HL-60 (cell line): ENCODE data around the gene SUFU.

Experiments used
- DNase-seq, 2 experiments: peaks; one replicate each; pipeline ENCODE4 v3.0.0-alpha.2; 2010 to 2020; ENCODE audit warnings: low read depth in 1 of 2, low spot score in 1 of 2
- H3K27ac ChIP-seq: fragments of 250-450 bp; sonication (Bioruptor Pico); replicated peaks from 2 replicates; pipeline ENCODE4 v1.5.1; 2020; ENCODE audit warnings: mild to moderate bottlenecking, moderate library complexity
- H3K27me3 ChIP-seq: fragments of 250-450 bp; sonication (Bioruptor Pico); 2 replicates; pipeline ENCODE4 v1.5.1; 2021; ENCODE audit warnings: mild to moderate bottlenecking, moderate library complexity; ENCODE audit not compliant: insufficient read depth, poor library complexity, severe bottlenecking
- H3K4me3 ChIP-seq: replicated peaks from 2 replicates; pipeline ENCODE4 v1.5.1; 2011; ENCODE audit warnings: mild to moderate bottlenecking, control low read depth, low read length; ENCODE audit not compliant: insufficient read depth
- GABPA ChIP-seq: IDR thresholded peaks from 2 replicates; pipeline ENCODE4 v1.6.1; 2012; ENCODE audit warnings: low read depth
- POLR2AphosphoS5 ChIP-seq: IDR thresholded peaks from 2 replicates; pipeline ENCODE4 v1.6.1; 2012; ENCODE audit warnings: low read depth
- REST ChIP-seq: IDR thresholded peaks from 2 replicates; pipeline ENCODE4 v1.6.1; 2012; ENCODE audit warnings: low read depth; ENCODE audit not compliant: insufficient replicate concordance
- SPI1 ChIP-seq: IDR thresholded peaks from 2 replicates; pipeline ENCODE4 v1.6.1; 2012; ENCODE audit warnings: low read depth, mild to moderate bottlenecking, borderline replicate concordance
- TF ChIP-seq, protein P1 (sequence below): IDR thresholded peaks from one replicate; pipeline ENCODE4 v1.5.1; 2011; ENCODE audit warnings: low read length, control low read depth, inconsistent platforms; ENCODE audit not compliant: insufficient read depth

The SUFU gene

GRCh38 chr10:102502029-102502336 is 1.8 kb upstream of the SUFU start:
- peak; percentile 95 to 100 for DNase-seq
- TF ChIP-seq SPI1 (no peak), GABPA (peak; percentile 74)
- peak overlapping the region; percentile 78 for H3K27ac ChIP-seq
- peak overlapping the region; percentile 83 for H3K4me3 ChIP-seq
- no peaks in the 10 kb centered on the region for H3K27me3 ChIP-seq

DNA sequence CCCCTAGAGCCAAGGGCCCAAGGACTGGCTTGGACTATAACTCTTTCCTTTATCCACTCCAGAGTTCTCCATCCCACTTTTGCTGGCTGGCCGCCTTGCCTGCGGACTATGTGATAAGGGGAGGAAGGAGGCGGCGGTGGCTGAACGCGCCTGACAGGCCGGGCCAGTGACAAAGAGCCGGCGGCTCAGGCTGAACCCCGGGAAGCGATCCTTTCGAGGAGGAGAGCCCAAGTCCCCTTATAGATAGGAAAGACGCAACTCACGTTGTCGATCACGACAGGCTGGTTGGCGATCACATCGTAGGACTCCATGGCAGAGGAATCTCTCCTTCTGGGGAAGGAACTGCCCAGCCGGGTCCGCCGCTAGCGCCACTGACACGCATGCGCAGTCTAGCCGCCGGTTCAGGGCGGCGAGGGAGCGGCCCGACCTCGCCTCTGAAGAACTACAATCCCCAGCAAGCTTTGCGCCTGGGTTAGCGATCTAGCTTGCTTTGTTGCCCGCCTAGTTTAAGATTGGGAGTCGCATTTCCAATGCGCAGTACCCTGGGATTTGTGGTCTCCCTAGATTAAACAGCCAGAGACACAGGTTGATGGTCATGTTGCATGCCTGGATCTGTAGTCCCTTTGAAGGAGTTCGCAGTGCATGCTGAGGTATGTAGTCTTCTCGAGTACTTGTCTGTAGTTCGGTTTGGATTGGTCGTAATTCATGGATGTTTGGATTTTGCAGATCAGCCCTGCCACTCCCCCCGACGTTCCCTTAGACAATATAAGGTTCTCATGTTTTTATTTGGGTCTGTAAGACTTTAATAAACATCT is 1.2 kb upstream of the SUFU start, which contains the start of gene ACTR1A:
Gene ACTR1A (minus strand): TSS at position 376 of the 815 bp plus-strand sequence. CDS start 65 bp downstream, at position 311.
- Histone ChIP-seq H3K4me3 (peak within 1 kb of the TSS; percentile 83), H3K27me3 (no peaks in the 10 kb centered on the region), H3K27ac (peak within 1 kb of the TSS; percentile 78)
- peak; percentile 53; the same call in 1 of the 2 replicates for TF ChIP-seq SPI1
- TF ChIP-seq POLR2AphosphoS5: peak; percentile 56; the same call in 1 of the 2 replicates
- TF ChIP-seq GABPA: 0 out of 2 replicates have a peak, but pooled peaks have one; percentile 50
- TF ChIP-seq, protein P1, sequence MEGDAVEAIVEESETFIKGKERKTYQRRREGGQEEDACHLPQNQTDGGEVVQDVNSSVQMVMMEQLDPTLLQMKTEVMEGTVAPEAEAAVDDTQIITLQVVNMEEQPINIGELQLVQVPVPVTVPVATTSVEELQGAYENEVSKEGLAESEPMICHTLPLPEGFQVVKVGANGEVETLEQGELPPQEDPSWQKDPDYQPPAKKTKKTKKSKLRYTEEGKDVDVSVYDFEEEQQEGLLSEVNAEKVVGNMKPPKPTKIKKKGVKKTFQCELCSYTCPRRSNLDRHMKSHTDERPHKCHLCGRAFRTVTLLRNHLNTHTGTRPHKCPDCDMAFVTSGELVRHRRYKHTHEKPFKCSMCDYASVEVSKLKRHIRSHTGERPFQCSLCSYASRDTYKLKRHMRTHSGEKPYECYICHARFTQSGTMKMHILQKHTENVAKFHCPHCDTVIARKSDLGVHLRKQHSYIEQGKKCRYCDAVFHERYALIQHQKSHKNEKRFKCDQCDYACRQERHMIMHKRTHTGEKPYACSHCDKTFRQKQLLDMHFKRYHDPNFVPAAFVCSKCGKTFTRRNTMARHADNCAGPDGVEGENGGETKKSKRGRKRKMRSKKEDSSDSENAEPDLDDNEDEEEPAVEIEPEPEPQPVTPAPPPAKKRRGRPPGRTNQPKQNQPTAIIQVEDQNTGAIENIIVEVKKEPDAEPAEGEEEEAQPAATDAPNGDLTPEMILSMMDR: no peak
- peak; percentile 98 to 99 for DNase-seq

- H3K27ac ChIP-seq: peak overlapping the region; percentile 60
- TF ChIP-seq GABPA (no peak), POLR2AphosphoS5 (no peak), SPI1 (no peak), REST (no peak)
- TF ChIP-seq, protein P1: no peak
- DNase-seq: peak; percentile 20 to 61
These were observed 605 bp downstream of the SUFU start for GRCh38 chr10:102504179-102504975.

GRCh38 chr10:102504976-102505300 is 1.2 kb downstream of the SUFU start:
- Histone ChIP-seq H3K27me3 (no peaks in the 10 kb centered on the region), H3K27ac (peak overlapping the region; percentile 60; the same call in 1 of the 2 replicates)
- TF ChIP-seq POLR2AphosphoS5 (no peak), REST (no peak), GABPA (no peak), SPI1 (no peak)
- TF ChIP-seq, protein P1: no peak

More at GRCh38 chr10:102504179-102504975, 605 bp downstream of the SUFU start:
- H3K4me3 ChIP-seq: peak overlapping the region; percentile 86
- H3K27me3 ChIP-seq: no peaks in the 10 kb centered on the region

More at GRCh38 chr10:102504976-102505300, 1.2 kb downstream of the SUFU start:
- H3K4me3 ChIP-seq: peak overlapping the region; percentile 86
- peak in 1 of 2 experiments; percentile 16 for DNase-seq
